ENCODE measurements around the gene FTCDNL1. TPM values are rescaled to one million over a fixed set of nuclear protein-coding genes. Genes with fewer than 3 reads are reported as not detected.

FTCDNL1 gene
- total RNA-seq, 1 experiment from 2014 or later = 2.0 TPM

DNA sequence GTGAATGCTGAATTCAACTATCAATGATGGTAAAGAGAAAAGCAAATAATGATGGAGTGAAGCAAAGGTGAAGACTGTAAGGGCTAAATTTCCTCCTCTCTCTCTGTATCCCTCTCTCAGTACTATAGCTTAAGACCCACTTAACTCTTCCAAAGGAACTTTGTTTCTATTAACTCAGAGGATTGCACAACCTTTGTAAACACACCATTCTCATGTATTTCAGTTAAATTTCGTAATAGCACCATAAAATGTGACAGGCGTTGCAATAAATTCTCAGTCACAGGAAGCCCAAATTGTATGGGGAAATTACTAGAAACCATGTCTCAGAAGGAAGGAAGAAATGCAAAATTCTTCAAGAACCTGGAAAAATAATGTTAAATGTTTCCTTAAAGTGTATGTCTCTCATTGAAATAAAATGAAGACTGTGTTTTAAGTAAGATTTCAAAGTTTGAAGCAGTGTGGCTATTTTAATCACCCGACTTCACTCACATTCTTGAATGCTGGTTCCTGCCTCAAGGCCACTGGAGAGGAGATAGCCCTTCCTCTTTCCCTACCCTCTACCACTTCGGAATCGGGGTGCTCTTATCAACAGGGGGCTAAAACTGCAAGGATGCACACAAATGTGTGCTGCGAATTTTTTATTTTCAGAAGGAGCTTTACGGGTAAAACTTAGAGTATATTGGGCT, 112.1 kb downstream of the FTCDNL1 start:
- H3K27me3 Mint-ChIP-seq (ENCODE audit: low read depth) = no peaks in the 10 kb centered on the region; the same call in 1 of the 2 replicates
- H3K27ac Mint-ChIP-seq = no peak overlapping the region
- H2BK15ac ChIP-seq (ENCODE audit: low read depth, low read length) = no peak overlapping the region
- H3K18ac ChIP-seq (ENCODE audit: insufficient read length, low read depth, low read length) = no peak overlapping the region
- no peaks in the 10 kb centered on the region for H3K9me3 ChIP-seq (ENCODE audit: control insufficient read depth, low read depth, low read length)
- H2BK120ac ChIP-seq (ENCODE audit: low read depth, low read length, poor library complexity, severe bottlenecking) = no peak overlapping the region
- peaks cover 42 to 47% of the 10 kb centered on the region in 2 experiments for H3K4me1 Mint-ChIP-seq
- H3K9ac ChIP-seq (ENCODE audit: extremely low read depth, insufficient read length, low read length) = no peak overlapping the region
- H2BK20ac ChIP-seq (ENCODE audit: low read depth, low read length, poor library complexity, severe bottlenecking) = no peak overlapping the region
- H3K14ac ChIP-seq (ENCODE audit: insufficient read depth, low read length) = no peak overlapping the region
- no CpG with 5 or more reads among the region's 7 CpGs for WGBS (ENCODE audit: extremely low coverage, insufficient read length, low lambda C conversion rate)
- no peaks in the 10 kb centered on the region for H4K20me1 ChIP-seq (ENCODE audit: control insufficient read depth, insufficient read depth, insufficient read length)
- no peak overlapping the region for H2BK5ac ChIP-seq (ENCODE audit: insufficient read length, low read length)
- no peaks in the 10 kb centered on the region for H3K79me2 ChIP-seq (ENCODE audit: insufficient read depth, low read length)
- H3K9me3 Mint-ChIP-seq = no peaks in the 10 kb centered on the region
- H4K91ac ChIP-seq (ENCODE audit: insufficient read length, low read depth, low read length) = no peak overlapping the region
- no peak overlapping the region for H4K5ac ChIP-seq (ENCODE audit: insufficient read length, low read depth, low read length)
- H3K56ac ChIP-seq (ENCODE audit: insufficient read length, low read depth, low read length) = no peak overlapping the region
- H2AK5ac ChIP-seq (ENCODE audit: insufficient read length, low read length) = no peak overlapping the region
- no peak overlapping the region for H3K4me2 ChIP-seq (ENCODE audit: insufficient read depth, insufficient read length, low read length)
- no peak overlapping the region for H4K8ac ChIP-seq (replicated peaks; ENCODE audit: insufficient read length, low read depth, low read length)
- H3K79me1 ChIP-seq (ENCODE audit: insufficient read depth, low read depth, low read length, poor library complexity, severe bottlenecking) = no peaks in the 10 kb centered on the region
- no peak overlapping the region for H3K4me3 Mint-ChIP-seq
- H2BK12ac ChIP-seq (ENCODE audit: insufficient read length, low read depth, low read length) = no peak overlapping the region
- H3K4ac ChIP-seq (ENCODE audit: low read depth, low read length) = no peak overlapping the region
- H3K27me3 ChIP-seq (ENCODE audit: insufficient read depth, low read length) = no peaks in the 10 kb centered on the region
- no peak for DNase-seq
- H3T11ph ChIP-seq (ENCODE audit: low read length) = no peak overlapping the region
- H3K27ac ChIP-seq (ENCODE audit: insufficient read length, low read depth, low read length) = no peak overlapping the region
- no peaks in the 10 kb centered on the region for H3K23me2 ChIP-seq (ENCODE audit: insufficient read length, low read depth, low read length, poor library complexity, severe bottlenecking)
- no peak overlapping the region for H3K23ac ChIP-seq (ENCODE audit: insufficient read length, low read depth, low read length)
- H2AFZ ChIP-seq (ENCODE audit: low read length) = no peak overlapping the region
- TF ChIP-seq CTCF (conservative IDR thresholded peaks at IDR 0.05) = no peak
- peaks cover 4% of the 10 kb centered on the region; the same call in 1 of the 2 replicates for H3K4me1 ChIP-seq (ENCODE audit: insufficient read depth, low read length)
- no peaks in the 10 kb centered on the region for H3K36me3 Mint-ChIP-seq (ENCODE audit: insufficient read depth in 1 of 3, low read depth in 3 of 3)

All from H9 (cell line).